Stomach (tissue), 9 donors: ENCODE measurements around the gene MARCHF10. TPM values are rescaled to one million over a fixed set of nuclear protein-coding genes. Genes with fewer than 3 reads are reported as not detected.
A peak's percentile ranks its signal among the peaks of the same experiment; 100 is the strongest.

Experiments used
- DNase-seq, 2 donors: peaks; one replicate each; pipeline versions ENCODE4 v3.0.0 to v3.0.0-alpha.2; 2013 to 2019
- H3K27ac ChIP-seq, 5 donors: fragments of 200-600 bp in 4 of 5; sonication (generic) in 4 of 5; one replicate each; pipeline ENCODE4 v1.5.1; 2013 to 2019; ENCODE audit warnings: mild to moderate bottlenecking in 1 of 5, moderate library complexity in 1 of 5
- H3K27me3 ChIP-seq, 3 donors: fragments of 200-600 bp; sonication (generic); one replicate each; pipeline ENCODE4 v1.5.1; 2017 to 2019; ENCODE audit warnings: mixed run types in 1 of 3
- H3K36me3 ChIP-seq, 4 donors: fragments of 200-600 bp; sonication (generic); 1 replicate in 3 of 4; 2 replicates in 1 of 4; pipeline ENCODE4 v1.5.1; 2016 to 2019
- H3K4me1 ChIP-seq, 4 donors: fragments of 200-600 bp; sonication (generic); one replicate each; pipeline ENCODE4 v1.5.1; 2016 to 2019
- H3K4me3 ChIP-seq, 4 donors: fragments of 200-600 bp; sonication (generic) in 3 of 4; one replicate each; pipeline ENCODE4 v1.5.1; 2016 to 2019; ENCODE audit warnings: mild to moderate bottlenecking in 1 of 4
- H3K9me3 ChIP-seq, 4 donors: fragments of 200-600 bp; sonication (generic); one replicate each; pipeline ENCODE4 v1.5.1; 2016 to 2019
- CTCF ChIP-seq, 7 experiments: fragments of 450-650 bp in 4 of 7; fragments of 200-600 bp in 3 of 7; sonication (generic) in 3 of 7; IDR thresholded peaks; one replicate each; pipeline ENCODE4 v1.5.1; 2016 to 2019; ENCODE audit warnings: antibody characterized with exemption in 7 of 7, control low read depth in 2 of 7, mild to moderate bottlenecking in 1 of 7
- EP300 ChIP-seq: sonication (generic); formaldehyde crosslinking; IDR thresholded peaks from one replicate; pipeline ENCODE4 v1.6.1; 2017; ENCODE audit warnings: antibody characterized with exemption
- POLR2A ChIP-seq, 4 donors: fragments of 450-650 bp; IDR thresholded peaks; one replicate each; pipeline ENCODE4 v1.6.1; 2016; ENCODE audit warnings: antibody characterized with exemption in 4 of 4, control low read depth in 2 of 4, mild to moderate bottlenecking in 1 of 4, moderate library complexity in 1 of 4
- POLR2AphosphoS5 ChIP-seq, 3 donors: sonication (generic); formaldehyde crosslinking; IDR thresholded peaks; one replicate each; pipeline ENCODE4 v1.6.1; 2016; ENCODE audit warnings: antibody characterized with exemption in 3 of 3
- WGBS, 5 donors: extraction: QIAGEN DNeasy Blood & Tissue Kit in 3 of 5; methylation state at CpG; one replicate each; pipeline versions ENCODE4 v1.1.5 to v1.1.7; 2013 to 2018; 5-methylcytosine and 5-hydroxymethylcytosine counted together
- intact Hi-C: fragments of 100-400 bp; cut with DNase I; formaldehyde crosslinking; loops from one replicate; pipeline ENCODE4 v1.15.1; 2023; ENCODE audit warnings: low total_unique reads
- polyA plus RNA-seq, 3 donors: library from polyadenylated mRNA; stranded (reverse); fragments of 200-250 nt; gene quantifications; one replicate each; pipeline ENCODE4 v1.2.3, GENCODE V29; 2013
- total RNA-seq, 5 donors: library from RNA; depleted of rRNA; stranded (reverse); fragments of >200 nt; gene quantifications; one replicate each; pipeline versions ENCODE4 v1.1.0 to v1.2.3, GENCODE V29; 2014 to 2016
- donor health status: healthy with polysubstance abuse.
- donor health status: Bipolar disorder and iron deficiency.
- donor health status: healthy.

MARCHF10 gene
- total and polyA plus RNA-seq, 8 donors: 0.31 to 0.89 TPM; not detected in 6

- no peak overlapping the region for H3K4me3 ChIP-seq
- TF ChIP-seq EP300 (no peak), POLR2A (IDR thresholded peaks at IDR 0.05) (no peak), POLR2AphosphoS5 (IDR thresholded peaks at IDR 0.05) (no peak), CTCF (IDR thresholded peaks at IDR 0.05) (no peak)
- 30 to 47% (median 40%) methylated on average over 5 of the region's 5 CpGs for WGBS, 5 donors
- H3K36me3 ChIP-seq: no peaks in the 10 kb centered on the region
- no peak overlapping the region for H3K27ac ChIP-seq
- intact Hi-C loops: no loop called here
- H3K4me1 ChIP-seq: peaks cover 0 to 12% (median 4%) of the 10 kb centered on the region in 4 donors
- no peaks in the 10 kb centered on the region for H3K9me3 ChIP-seq
- DNase-seq: no peak
- H3K27me3 ChIP-seq: no peaks in the 10 kb centered on the region
These were observed 82.3 kb downstream of the MARCHF10 start for GRCh38 chr17:62725791-62726249.

GRCh38 chr17:62724398-62725146 is 83.5 kb downstream of the MARCHF10 start:
- Histone ChIP-seq H3K36me3 (no peaks in the 10 kb centered on the region), H3K4me3 (no peak overlapping the region), H3K4me1 (peaks cover 0 to 12% (median 4%) of the 10 kb centered on the region in 4 donors), H3K9me3 (no peaks in the 10 kb centered on the region), H3K27me3 (no peaks in the 10 kb centered on the region), H3K27ac (peak overlapping the region in 2 of 5 donors; percentile 5 to 34)
- intact Hi-C loops: no loop called here
- WGBS, 5 donors: 58 to 72% (median 71%) methylated on average over 16 of the region's 16 CpGs
- peak in 1 of 2 donors; percentile 64 for DNase-seq
- TF ChIP-seq POLR2AphosphoS5 (IDR thresholded peaks at IDR 0.05): no peak
- no peak for TF ChIP-seq EP300
- TF ChIP-seq POLR2A (IDR thresholded peaks at IDR 0.05): no peak
- no peak for TF ChIP-seq CTCF (IDR thresholded peaks at IDR 0.05)

GRCh38 chr17:62723842-62724241 is 84.3 kb downstream of the MARCHF10 start:
- H3K4me1 ChIP-seq: peaks cover 0 to 12% (median 4%) of the 10 kb centered on the region in 4 donors

GRCh38 chr17:62722625-62723024 is 85.5 kb downstream of the MARCHF10 start:
- intact Hi-C loops: no loop called here
- H3K27ac ChIP-seq: no peak overlapping the region
- WGBS, 5 donors: 13 to 28% (median 26%) methylated on average over 1 of the region's 1 CpG
- H3K36me3 ChIP-seq: no peaks in the 10 kb centered on the region
- no peak for TF ChIP-seq EP300
- no peak for TF ChIP-seq POLR2AphosphoS5 (IDR thresholded peaks at IDR 0.05)
- TF ChIP-seq POLR2A (IDR thresholded peaks at IDR 0.05): no peak
- TF ChIP-seq CTCF (IDR thresholded peaks at IDR 0.05): no peak
- H3K9me3 ChIP-seq: no peaks in the 10 kb centered on the region
- no peak for DNase-seq
- peaks cover 0 to 12% (median 4%) of the 10 kb centered on the region in 4 donors for H3K4me1 ChIP-seq
- H3K4me3 ChIP-seq: no peak overlapping the region
- no peaks in the 10 kb centered on the region for H3K27me3 ChIP-seq

More at GRCh38 chr17:62723842-62724241, 84.3 kb downstream of the MARCHF10 start:
- no peak overlapping the region for H3K4me3 ChIP-seq
- intact Hi-C loops: no loop called here
- H3K27ac ChIP-seq: no peak overlapping the region
- DNase-seq: no peak
- H3K9me3 ChIP-seq: no peaks in the 10 kb centered on the region
- H3K36me3 ChIP-seq: no peaks in the 10 kb centered on the region
- no peak for TF ChIP-seq CTCF (IDR thresholded peaks at IDR 0.05)
- no peak for TF ChIP-seq POLR2A (IDR thresholded peaks at IDR 0.05)
- no peak for TF ChIP-seq EP300
- TF ChIP-seq POLR2AphosphoS5 (IDR thresholded peaks at IDR 0.05): no peak
- H3K27me3 ChIP-seq: no peaks in the 10 kb centered on the region
- WGBS, 5 donors: 74 to 81% (median 77%) methylated on average over 7 of the region's 7 CpGs
